GM18873 (cell line): ENCODE measurements around the gene SFXN2.

Source experiments
- ATAC-seq: cut with Tn5 transposase; IDR thresholded peaks from one replicate; pipeline ENCODE4 v1.9.1; 2021; ENCODE audit warnings: mild to moderate bottlenecking, moderate library complexity, moderate number of reproducible peaks; ENCODE audit not compliant: unreplicated experiment, low FRiP score

The SFXN2 gene

GRCh38 chr10:102773320-102773719 is 58.9 kb downstream of the SFXN2 start:
- no peak for ATAC-seq

GRCh38 chr10:102773986-102774385 is 59.5 kb downstream of the SFXN2 start:
- no peak for ATAC-seq

- no peak for ATAC-seq
Observed at GRCh38 chr10:102775201-102775934, 60.9 kb downstream of the SFXN2 start.

DNA sequence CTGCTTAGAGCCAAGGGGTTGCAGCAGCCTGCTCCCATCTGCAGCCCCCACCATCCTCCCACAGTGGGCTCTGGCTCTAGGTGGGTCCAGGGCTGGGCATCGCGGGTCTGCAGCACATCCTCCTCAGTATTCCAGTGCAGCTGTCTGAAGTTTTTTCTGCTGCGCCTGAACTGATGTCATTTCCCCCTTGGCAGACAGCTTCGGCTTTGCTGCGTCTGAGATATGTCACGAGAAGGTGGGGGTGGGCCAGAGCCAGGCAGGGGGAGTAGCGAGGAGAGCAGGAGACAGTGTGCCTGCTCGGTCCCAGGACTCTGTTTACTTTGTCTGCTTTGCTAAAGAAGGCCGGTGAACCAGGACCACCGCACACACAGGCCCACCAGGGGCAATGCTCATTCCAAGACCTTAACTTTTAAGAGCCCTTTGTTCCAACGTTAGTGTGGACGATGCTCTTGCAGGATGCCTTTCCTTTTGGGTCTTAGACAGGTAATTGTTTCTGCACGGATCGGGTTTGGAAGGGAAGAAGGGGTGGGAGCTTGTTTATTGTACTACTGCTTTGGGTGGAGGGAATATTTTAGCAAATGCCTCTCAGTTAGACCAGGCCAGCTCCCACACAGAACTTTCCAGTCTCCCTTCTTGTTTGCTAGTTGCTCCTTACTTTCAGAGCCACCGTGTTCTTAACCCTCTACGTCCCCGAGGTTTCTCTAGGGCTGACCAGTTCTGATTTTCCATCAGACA is 61.7 kb downstream of the SFXN2 start:
- ATAC-seq: no peak

DNA sequence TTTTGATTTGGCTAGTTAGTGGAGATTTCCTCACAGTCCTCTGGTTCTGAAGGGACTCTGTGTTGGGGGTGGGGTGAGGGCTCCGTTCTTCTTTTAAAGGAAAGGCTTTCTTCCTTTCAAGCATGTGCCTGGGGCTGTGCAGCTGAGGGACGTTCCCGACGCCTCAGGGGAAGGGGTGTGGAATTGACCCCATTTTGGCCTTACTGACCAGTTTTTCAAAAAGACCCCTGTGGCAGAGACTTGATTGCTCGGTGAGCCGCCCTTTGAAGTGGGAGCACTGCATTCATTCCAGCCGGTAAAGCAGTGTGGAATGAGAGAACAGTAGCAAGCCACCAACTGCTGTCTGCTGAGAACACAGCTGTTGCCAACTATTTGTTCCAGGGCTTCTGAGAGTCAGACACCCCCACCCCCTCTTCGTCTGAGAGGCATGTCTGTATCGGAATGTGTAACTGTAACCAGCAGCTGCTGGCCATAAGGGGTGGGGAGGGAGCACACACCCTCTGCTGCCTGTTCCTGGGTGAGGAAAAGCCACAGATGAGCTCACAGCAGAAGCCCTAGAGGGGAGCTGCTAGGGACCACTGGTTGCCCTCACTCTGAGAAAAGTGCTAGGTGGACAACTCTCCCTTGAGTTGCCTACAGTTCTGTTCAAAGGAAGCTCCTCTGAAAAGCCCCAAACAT is 62.5 kb downstream of the SFXN2 start:
- ATAC-seq: no peak

DNA sequence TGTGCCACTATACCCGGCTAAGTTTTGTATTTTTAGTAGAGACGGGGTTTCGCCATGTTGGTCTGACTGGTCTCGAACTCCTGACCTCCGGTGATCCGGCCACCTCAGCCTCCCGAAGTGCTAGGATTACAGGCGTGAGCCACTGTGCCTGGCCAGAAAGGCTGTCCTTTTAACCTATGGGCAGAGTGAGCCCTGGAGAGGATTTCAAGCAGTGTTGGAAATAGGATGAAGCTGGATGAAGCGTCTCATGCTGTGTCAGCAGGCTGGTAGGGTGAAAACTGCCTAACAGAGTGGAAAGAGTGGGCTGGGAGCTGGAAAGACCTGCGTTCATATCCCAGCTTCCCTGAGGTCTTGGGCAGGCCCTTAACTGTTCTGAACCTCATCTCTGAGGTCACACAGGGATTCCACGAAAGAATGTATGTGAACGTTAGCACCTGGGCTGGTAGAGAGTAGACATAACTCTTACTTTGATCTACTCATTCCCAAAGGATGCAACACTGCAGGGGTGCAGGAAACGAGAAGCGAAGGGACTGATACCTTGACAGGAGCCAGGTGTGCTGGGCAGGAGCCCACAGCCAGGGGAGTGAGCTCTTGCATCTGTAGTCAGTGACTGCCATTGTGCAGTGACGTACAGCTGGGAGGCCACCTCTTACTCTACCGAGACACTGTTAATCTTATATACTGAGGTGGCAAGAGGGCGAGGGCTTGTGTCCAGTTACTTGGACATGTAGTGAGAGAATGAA is 63.4 kb downstream of the SFXN2 start:
- no peak for ATAC-seq

DNA sequence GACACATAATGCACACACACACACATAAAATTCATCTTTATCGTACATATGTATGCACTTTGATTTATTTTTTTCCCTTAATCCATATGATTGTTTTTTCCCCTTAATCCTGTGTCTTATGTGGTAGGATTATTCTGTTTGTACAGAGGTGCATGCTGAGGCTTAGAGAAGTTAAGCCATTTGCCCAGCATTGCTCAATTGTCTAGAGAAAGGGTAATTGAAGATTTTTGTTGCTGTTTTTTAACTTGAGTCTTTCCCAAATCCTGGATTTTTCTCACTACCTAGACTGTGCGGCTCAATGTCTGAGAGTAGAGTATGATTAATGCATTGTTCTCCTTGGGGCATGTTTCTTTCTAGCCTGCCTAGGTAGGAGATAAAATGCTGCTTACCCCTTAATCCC is 64.3 kb downstream of the SFXN2 start:
- no peak for ATAC-seq

GRCh38 chr10:102779680-102780526 is 65.5 kb downstream of the SFXN2 start:
- ATAC-seq: no peak

- ATAC-seq: no peak
Observed at GRCh38 chr10:102780527-102780808, 66.0 kb downstream of the SFXN2 start.

GRCh38 chr10:102781090-102781920 is 66.9 kb downstream of the SFXN2 start:
- no peak for ATAC-seq

DNA sequence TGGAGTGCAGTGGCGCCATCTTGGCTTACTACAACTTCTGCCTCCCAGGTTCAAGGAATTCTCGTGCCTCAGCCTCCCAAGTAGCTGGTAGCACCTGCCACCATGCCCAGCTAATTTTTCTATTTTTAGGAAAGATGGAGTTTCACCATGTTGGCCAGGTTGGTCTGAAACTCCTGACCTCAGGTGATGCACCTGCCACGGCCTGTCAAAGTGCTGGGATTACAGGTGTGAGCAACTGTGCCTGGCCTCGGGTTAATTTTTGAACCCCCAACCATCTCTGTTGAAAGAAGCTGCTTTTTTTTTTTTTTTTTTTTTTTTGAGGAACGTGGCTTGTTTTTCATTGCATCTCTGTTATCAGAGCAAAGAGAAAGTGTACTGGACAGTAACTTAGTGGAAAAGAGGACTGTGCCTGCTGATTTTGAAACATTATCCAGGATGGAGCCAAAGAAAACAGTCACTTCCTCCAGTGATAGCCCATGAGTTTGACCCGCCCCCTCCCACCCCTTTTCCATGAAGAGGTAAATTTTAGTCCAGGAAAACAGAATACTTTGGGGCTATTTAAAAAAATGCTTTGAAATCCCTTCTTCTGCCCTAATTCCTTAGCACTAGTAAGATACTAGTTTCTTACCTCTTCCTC is 67.6 kb downstream of the SFXN2 start:
- ATAC-seq: no peak

GRCh38 chr10:102782673-102783551 is 68.5 kb downstream of the SFXN2 start:
- no peak for ATAC-seq

DNA sequence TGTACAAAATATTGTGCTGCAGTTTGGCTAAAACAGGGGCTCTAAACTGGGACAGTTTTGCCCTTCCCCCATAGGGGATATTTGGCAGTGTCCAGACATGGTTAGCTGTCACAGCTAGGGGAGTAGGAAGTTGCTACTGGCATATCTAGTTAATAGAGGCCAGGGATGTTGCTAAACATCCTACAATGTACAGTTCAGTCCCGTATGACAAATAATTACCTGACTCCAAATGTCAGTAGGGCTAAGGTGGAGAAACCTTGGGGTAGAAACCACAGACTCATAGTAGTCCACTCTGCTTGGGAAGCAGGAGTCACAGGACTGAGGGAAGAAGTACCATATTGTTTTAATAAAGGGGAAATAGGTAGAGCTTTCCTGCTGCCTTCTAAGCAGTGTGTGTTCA is 69.1 kb downstream of the SFXN2 start:
- ATAC-seq: no peak

DNA sequence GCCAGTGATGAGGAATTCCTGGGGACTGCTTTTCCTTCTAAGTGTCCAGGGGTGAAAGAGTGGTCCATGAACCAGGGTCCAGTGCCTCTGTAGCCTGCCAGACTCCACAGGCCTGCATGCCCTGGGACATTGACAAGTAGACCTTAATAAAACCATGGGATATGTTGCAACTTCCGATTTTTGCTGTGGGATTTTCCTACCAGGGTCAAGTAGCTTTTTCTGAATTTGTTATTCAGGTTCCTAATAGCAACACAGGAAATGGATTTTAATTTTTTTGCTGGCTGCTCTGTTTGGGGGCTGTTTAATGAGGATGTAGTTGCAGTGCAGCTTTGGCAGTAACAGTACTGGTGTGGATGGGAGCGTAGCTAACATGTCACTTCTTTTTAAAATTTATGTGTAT is 71.4 kb downstream of the SFXN2 start:
- ATAC-seq: no peak

GRCh38 chr10:102791754-102792395 is 77.4 kb downstream of the SFXN2 start:
- no peak for ATAC-seq
